Activated CD4-positive, alpha-beta memory T cell treated with anti-CD3 and anti-CD28 coated beads for 36 hours (primary cell): Measurements from ENCODE around the gene SDF2. TPM values are rescaled to one million over a fixed set of nuclear protein-coding genes. Genes with fewer than 3 reads are reported as not detected.
"Not testable (repeated sequence)": the region's sequence is repeated elsewhere in the genome, so short reads cannot be mapped to it uniquely, and the experiment has no call there.

Experiments
- CTCF ChIA-PET: fragments of 350-600 bp; sonication (Branson Sonifier 250); formaldehyde crosslinking; loops from one replicate; lab custom pipeline; 2021; ENCODE audit warnings: antibody characterized with exemption, inconsistent platforms; lab: Charles Lee
- POLR2A ChIA-PET: fragments of 350-600 bp; sonication (Branson Sonifier 250); formaldehyde crosslinking; loops from one replicate; lab custom pipeline; 2021; ENCODE audit warnings: antibody characterized with exemption; lab: Charles Lee
- DNase-seq: peaks from one replicate; pipeline ENCODE4 v3.0.0-alpha.2; 2020
- H3K27ac Mint-ChIP-seq: one replicate; pipeline ENCODE4 v1.8.0; 2021; ENCODE audit warnings: mixed read lengths
- H3K27me3 Mint-ChIP-seq: one replicate; pipeline ENCODE4 v1.8.0; 2021; ENCODE audit warnings: mixed read lengths
- H3K36me3 Mint-ChIP-seq: one replicate; pipeline ENCODE4 v1.8.0; 2021; ENCODE audit warnings: mixed read lengths
- H3K4me1 Mint-ChIP-seq: one replicate; pipeline ENCODE4 v1.8.0; 2021; ENCODE audit warnings: low read depth, mixed read lengths
- H3K4me3 Mint-ChIP-seq: one replicate; pipeline ENCODE4 v1.8.0; 2021; ENCODE audit warnings: mild to moderate bottlenecking, mixed read lengths
- H3K9me3 Mint-ChIP-seq: one replicate; pipeline ENCODE4 v1.8.0; 2021; ENCODE audit warnings: mixed read lengths
- intact Hi-C: fragments of 100-400 bp; cut with micrococcal nuclease; formaldehyde crosslinking; loops from one replicate; pipeline ENCODE4 v1.15.1; 2023
- total RNA-seq, 2 experiments: library from RNA; stranded (reverse); gene quantifications; one replicate each; pipeline ENCODE4 v1.2.3, GENCODE V29; 2021

The SDF2 gene
- total RNA-seq, 2 experiments from 2014 or later = 38.4 to 43.5 TPM

DNA sequence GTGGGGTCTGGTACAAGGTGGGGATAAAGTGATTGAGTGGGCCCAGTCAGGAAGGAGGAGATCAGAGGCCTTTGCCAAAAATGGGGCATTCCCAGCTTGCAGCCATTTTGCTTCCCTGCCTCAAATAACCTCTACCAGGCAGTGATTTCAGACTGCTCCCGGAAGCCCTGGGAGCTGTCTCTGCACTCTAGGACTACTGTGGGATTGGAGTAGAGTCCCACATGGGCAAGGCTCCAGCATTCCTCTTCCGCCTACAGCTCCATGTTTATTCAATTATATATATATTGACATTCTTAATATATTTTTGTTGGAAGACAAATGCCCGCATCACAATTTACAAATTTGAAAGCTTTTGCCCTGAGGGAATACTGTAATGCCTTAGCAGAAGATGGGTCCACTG lies 13.8 kb upstream of the SDF2 start:
- Mint-ChIP-seq H3K36me3 (peaks cover 59% of the 10 kb centered on the region), H3K27me3 (no peaks in the 10 kb centered on the region)
- POLR2A ChIA-PET = interaction anchor here (1.2 kb wide), 1 partner anchor 31 kb away, joined by 3 read pairs; the partner anchor contains the start of gene BLTP2

DNA sequence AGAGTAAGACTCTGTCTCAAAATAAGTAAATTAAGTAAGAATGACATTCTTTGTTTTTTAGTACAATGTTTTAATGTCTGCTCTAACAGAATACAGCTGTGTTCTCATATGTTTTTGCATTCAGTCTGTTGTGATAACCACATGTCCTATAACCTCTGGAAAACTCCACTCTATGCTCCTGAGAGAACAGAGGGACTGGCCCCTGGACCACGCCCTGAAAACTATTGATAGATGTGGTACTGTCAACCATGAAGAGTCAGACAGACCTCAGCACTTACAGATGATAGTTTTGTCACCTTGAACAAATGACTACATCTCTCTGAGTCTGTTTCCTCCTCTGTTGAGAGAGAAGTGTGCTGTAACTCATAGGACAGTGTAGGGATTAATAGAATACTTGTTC lies 8.2 kb upstream of the SDF2 start:
- Mint-ChIP-seq H3K9me3 (no peaks in the 10 kb centered on the region), H3K4me3 (no peak overlapping the region), H3K36me3 (peaks cover 41% of the 10 kb centered on the region), H3K27me3 (no peaks in the 10 kb centered on the region), H3K4me1 (peaks cover 20% of the 10 kb centered on the region), H3K27ac (no peak overlapping the region)
- intact Hi-C loops = no loop called here
- no peak for DNase-seq
- CTCF ChIA-PET = interaction anchor here (2.2 kb wide), 1 partner anchor 23 kb away, joined by 10 read pairs; no protein-coding TSS in a partner anchor
- POLR2A ChIA-PET = no interaction called here

More for the DNA sequence above, 13.8 kb upstream of the SDF2 start:
- no peak overlapping the region for H3K4me3 Mint-ChIP-seq
- no peak overlapping the region for H3K27ac Mint-ChIP-seq
- DNase-seq = no peak
- CTCF ChIA-PET = interaction anchor here (1.0 to 3.5 kb wide), 4 partner anchors 28 to 86 kb away, joined by 3 to 19 read pairs (median 7); partner anchors contain the start of gene BLTP2
- intact Hi-C loops = no loop called here
- H3K4me1 Mint-ChIP-seq = no peaks in the 10 kb centered on the region
- no peaks in the 10 kb centered on the region for H3K9me3 Mint-ChIP-seq

DNA sequence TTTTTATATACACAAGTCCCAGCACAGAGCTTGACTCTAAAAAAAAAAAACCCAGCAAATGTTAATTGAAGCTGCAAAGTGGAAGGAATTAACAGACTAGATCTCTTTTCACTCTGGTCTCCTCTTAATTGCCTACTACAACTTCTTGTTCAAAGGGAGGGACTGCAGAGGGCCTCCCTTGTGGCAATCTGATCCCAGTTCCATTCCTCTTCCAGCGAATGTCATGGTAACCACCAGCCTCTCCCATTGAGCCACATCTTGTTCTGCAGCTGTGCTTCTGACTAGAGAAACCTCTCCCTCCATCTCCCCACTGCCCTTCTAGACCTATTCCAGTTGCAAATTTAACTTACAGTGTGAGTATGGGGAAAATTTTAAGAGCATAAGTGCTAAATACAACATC lies 6.2 kb upstream of the SDF2 start:
- CTCF ChIA-PET = interaction anchor here (1.1 to 2.2 kb wide), 2 partner anchors 21 to 55 kb away, joined by 3 to 10 read pairs; no protein-coding TSS in a partner anchor
- intact Hi-C loops = no loop called here
- no peak overlapping the region for H3K4me3 Mint-ChIP-seq
- H3K9me3 Mint-ChIP-seq = no peaks in the 10 kb centered on the region
- DNase-seq = no peak
- peaks cover 37% of the 10 kb centered on the region for H3K36me3 Mint-ChIP-seq
- no peaks in the 10 kb centered on the region for H3K27me3 Mint-ChIP-seq
- peaks cover 38% of the 10 kb centered on the region for H3K4me1 Mint-ChIP-seq
- no peak overlapping the region for H3K27ac Mint-ChIP-seq
- POLR2A ChIA-PET = interaction anchor here (1.1 kb wide), 1 partner anchor 43 kb away, joined by 4 read pairs; no protein-coding TSS in a partner anchor

DNA sequence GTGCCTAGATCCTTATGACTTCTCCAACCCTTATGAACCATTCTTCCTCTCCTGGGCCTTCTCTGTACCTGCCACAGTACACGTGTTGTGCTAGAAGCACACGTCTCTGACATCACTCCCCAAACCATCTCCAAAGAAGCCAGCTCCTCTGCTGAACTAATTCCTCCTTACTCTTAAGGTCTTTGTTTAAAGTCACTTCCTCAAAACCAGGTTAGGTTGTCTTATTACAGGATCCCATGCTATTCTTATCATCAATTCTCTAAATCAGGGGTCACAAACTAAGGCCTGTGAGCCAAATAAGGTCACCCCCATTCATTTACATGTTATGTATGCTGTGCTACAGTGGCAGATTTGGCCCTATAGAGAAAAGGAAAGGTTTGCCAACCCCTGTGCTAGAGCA lies 4.3 kb upstream of the SDF2 start:
- H3K9me3 Mint-ChIP-seq = no peaks in the 10 kb centered on the region
- CTCF ChIA-PET = no interaction called here
- H3K36me3 Mint-ChIP-seq = peaks cover 28% of the 10 kb centered on the region
- peaks cover 43% of the 10 kb centered on the region for H3K4me1 Mint-ChIP-seq
- POLR2A ChIA-PET = no interaction called here
- H3K4me3 Mint-ChIP-seq = no peak overlapping the region
- no peak overlapping the region for H3K27ac Mint-ChIP-seq
- intact Hi-C loops = no loop called here
- no peak for DNase-seq
- no peaks in the 10 kb centered on the region for H3K27me3 Mint-ChIP-seq

DNA sequence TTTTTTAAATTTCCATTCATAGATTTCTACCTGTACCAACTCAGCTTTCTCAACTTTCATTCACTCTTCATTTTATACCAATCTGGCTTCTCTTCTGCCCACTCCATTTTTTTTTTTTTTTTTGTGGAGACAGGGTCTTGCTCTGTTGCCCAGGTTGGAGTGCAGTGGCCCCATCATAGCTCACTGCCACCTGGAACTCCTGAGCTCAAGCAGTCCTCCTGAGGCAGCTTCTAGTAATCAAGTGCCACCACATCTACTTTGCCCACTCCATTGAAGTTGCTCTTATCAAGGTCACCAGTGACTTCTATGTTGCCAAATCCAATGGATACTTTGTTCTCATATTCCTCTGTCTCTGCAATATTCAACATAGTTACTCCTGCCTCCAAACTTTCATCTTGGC lies 2.0 kb upstream of the SDF2 start:
- H3K9me3 Mint-ChIP-seq = no peaks in the 10 kb centered on the region
- peaks cover 54% of the 10 kb centered on the region for H3K4me1 Mint-ChIP-seq
- peak overlapping the region; percentile 97 for H3K4me3 Mint-ChIP-seq
- peak overlapping the region; percentile 97 for H3K27ac Mint-ChIP-seq
- H3K36me3 Mint-ChIP-seq = peaks cover 40% of the 10 kb centered on the region
- POLR2A ChIA-PET = interaction anchor here (2.4 to 2.6 kb wide), 2 partner anchors 18 to 64 kb away, joined by 11 to 32 read pairs; partner anchors contain the start of genes BLTP2 and SPAG5
- CTCF ChIA-PET = interaction anchor here (4.5 kb wide), 1 partner anchor 17 kb away, joined by 94 read pairs; the partner anchor contains the start of gene BLTP2
- no peak for DNase-seq
- intact Hi-C loops = loop anchor here (2.0 kb wide), 1 partner anchor 47 kb away; the partner anchor contains the start of gene PROCA1
- no peaks in the 10 kb centered on the region for H3K27me3 Mint-ChIP-seq

DNA sequence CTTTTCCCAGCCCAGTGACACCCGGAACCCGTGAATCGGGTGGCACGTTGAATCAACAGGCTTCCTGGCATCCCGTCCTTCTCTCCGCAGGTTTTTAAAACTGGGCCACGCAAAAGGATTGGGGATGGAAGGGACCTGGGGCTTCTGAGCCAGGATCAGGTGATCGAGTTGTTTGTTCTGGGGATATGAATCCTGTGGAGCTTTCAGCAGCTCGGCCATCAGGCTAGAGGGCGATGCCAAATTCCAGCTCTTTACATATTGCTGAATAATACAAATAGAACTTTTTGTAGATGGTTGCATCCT lies 772 bp upstream of the SDF2 start:
- H3K9me3 Mint-ChIP-seq = no peaks in the 10 kb centered on the region
- ChIA-PET POLR2A (interaction anchor here (0.6 to 2.6 kb wide), 10 partner anchors 9 to 261 kb away, joined by 3 to 32 read pairs (median 4); partner anchors contain the start of genes BLTP2, PROCA1, RPL23A and SPAG5), CTCF (interaction anchor here (0.7 to 4.5 kb wide), 4 partner anchors 15 to 88 kb away, joined by 3 to 94 read pairs (median 4); partner anchors contain the start of gene BLTP2)
- peaks cover 34% of the 10 kb centered on the region for H3K36me3 Mint-ChIP-seq
- peaks cover 44% of the 10 kb centered on the region for H3K4me1 Mint-ChIP-seq
- DNase-seq = no peak
- no peaks in the 10 kb centered on the region for H3K27me3 Mint-ChIP-seq
- H3K4me3 Mint-ChIP-seq = peak overlapping the region; percentile 97
- H3K27ac Mint-ChIP-seq = peak overlapping the region; percentile 97
- intact Hi-C loops = loop anchor here (1.0 to 2.0 kb wide), 3 partner anchors 17 to 63 kb away; partner anchors contain the start of genes BLTP2, PROCA1 and SPAG5

DNA sequence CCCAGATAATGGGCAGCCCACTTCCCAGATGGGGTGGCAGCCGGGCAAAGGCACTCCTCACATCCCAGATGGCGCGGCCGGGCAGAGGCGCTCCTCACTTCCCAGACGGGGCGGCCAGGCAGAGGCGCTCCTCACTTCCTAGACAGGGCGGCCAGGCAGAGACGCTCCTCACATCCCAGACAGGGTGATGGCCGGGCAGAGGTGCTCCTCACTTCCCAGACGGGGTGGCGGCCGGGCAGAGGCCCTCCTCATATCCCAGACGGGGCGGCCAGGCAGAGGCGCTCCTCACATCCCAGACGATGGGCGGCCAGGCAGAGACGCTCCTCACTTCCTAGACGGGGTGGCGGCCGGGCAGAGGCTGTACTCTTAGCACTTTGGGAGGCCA lies 2.2 kb downstream of the SDF2 start:
- Mint-ChIP-seq H3K36me3 (peaks cover 28% of the 10 kb centered on the region), H3K4me1 (peaks cover 39% of the 10 kb centered on the region)
- intact Hi-C loops, H3K9me3 Mint-ChIP-seq, H3K4me3 Mint-ChIP-seq, DNase-seq, POLR2A ChIA-PET, H3K27ac Mint-ChIP-seq, H3K27me3 Mint-ChIP-seq: not testable (repeated sequence)
- CTCF ChIA-PET = interaction anchor here (4.5 kb wide), 1 partner anchor 12 kb away, joined by 94 read pairs; the partner anchor contains the start of gene BLTP2

DNA sequence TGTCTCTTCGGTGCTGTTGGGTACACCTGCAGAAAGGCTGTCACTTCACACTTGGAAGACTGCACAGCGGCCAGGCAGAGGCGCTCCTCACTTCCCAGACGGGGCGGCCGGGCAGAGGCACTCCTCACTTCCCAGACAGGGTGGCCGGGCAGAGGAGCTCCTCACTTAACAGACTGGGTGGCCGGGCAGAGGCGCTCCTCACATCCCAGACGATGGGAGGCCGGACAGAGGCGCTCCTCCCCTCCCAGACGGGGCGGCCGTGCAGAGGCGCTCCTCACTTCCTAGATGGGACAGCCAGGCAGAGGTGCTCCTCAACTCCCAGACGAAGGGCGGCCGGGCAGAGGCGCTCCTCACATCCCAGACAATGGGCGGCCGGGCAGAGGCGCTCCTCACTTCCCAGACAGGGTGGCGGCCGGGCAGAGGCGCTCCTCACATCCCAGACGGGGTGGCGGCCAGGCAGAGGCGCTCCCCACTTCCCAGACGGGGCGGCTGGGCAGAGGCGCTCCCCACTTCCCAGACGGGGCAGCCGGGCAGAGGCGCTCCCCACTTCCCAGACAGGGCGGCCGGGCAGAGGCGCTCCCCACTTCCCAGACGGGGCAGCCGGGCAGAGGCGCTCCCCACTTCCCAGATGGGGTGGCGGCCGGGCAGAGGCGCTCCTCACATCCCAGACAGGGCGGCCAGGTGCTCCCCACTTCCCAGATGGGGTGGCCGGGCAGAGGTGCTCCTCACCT lies 2.8 kb downstream of the SDF2 start:
- H3K36me3 Mint-ChIP-seq = peaks cover 26% of the 10 kb centered on the region
- H3K27ac Mint-ChIP-seq, intact Hi-C loops, H3K27me3 Mint-ChIP-seq, H3K4me3 Mint-ChIP-seq, H3K9me3 Mint-ChIP-seq, DNase-seq, POLR2A ChIA-PET, CTCF ChIA-PET: not testable (repeated sequence)
- H3K4me1 Mint-ChIP-seq = peaks cover 36% of the 10 kb centered on the region

DNA sequence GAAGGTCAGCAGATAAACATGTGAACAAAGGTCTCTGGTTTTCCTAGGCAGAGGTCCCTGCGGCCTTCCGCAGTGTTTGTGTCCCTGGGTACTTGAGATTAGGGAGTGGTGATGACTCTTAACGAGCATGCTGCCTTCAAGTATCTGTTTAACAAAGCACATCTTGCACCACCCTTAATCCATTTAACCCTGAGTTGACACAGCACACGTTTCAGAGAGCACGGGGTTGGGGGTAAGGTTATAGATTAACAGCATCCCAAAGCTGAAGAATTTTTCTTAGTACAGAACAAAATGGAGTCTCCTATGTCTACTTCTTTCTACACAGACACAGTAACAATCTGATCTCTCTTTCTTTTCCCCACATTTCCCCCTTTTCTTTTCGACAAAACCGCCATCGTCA lies 3.4 kb downstream of the SDF2 start:
- H3K27me3 Mint-ChIP-seq, H3K4me3 Mint-ChIP-seq, CTCF ChIA-PET, POLR2A ChIA-PET, DNase-seq, H3K9me3 Mint-ChIP-seq, H3K27ac Mint-ChIP-seq, intact Hi-C loops: not testable (repeated sequence)
- peaks cover 30% of the 10 kb centered on the region for H3K4me1 Mint-ChIP-seq
- H3K36me3 Mint-ChIP-seq = peaks cover 22% of the 10 kb centered on the region

DNA sequence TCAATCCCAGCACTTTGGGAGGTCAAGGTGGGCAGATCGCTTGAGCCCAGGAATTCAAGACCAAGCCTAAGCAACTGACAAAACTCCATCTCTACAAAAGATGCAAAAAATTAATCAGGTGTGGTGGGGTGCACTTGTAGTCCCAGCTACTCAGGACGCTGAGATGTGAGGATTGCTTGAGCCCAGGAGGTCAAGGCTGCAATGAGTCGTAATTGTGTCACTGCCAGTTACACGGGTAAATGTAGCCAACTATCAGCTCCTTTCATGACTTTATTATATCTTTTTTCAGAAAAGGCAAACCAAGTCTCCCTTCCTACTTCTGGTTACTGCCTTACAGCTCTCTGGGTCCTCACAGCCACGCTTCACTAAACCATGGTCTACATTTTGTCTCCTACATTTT lies 4.0 kb downstream of the SDF2 start:
- H3K9me3 Mint-ChIP-seq = no peaks in the 10 kb centered on the region
- ChIA-PET CTCF (interaction anchor here (1.3 to 1.7 kb wide), 2 partner anchors 9 to 11 kb away, joined by 6 to 11 read pairs; no protein-coding TSS in a partner anchor), POLR2A (no interaction called here)
- H3K4me3 Mint-ChIP-seq = no peak overlapping the region
- no peak overlapping the region for H3K27ac Mint-ChIP-seq
- peaks cover 18% of the 10 kb centered on the region for H3K36me3 Mint-ChIP-seq
- H3K4me1 Mint-ChIP-seq = peaks cover 24% of the 10 kb centered on the region
- DNase-seq = no peak
- no peaks in the 10 kb centered on the region for H3K27me3 Mint-ChIP-seq
- intact Hi-C loops = no loop called here

DNA sequence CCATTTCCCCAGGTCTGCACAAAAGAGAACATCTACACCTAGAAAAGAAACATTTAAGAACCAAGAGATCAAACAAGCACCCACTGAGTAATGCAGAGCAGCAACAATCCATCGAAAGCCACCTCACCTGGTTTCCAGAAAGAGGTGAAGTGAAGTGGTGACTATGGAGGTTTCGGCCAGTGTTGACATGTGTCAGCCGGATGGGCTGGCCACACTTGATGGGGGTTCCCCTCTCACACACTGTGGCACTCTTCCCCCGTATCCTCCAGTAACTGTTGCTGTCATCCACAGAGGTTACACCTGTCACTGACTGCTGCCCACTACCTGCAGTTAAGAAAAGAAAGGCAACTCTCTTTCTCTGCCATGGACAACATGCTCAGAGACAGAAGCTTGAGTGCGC lies 6.5 kb downstream of the SDF2 start:
- intact Hi-C loops = no loop called here
- CTCF ChIA-PET = interaction anchor here (0.9 kb wide), 1 partner anchor 8 kb away, joined by 4 read pairs; no protein-coding TSS in a partner anchor
- no peaks in the 10 kb centered on the region for H3K9me3 Mint-ChIP-seq
- no peaks in the 10 kb centered on the region for H3K27me3 Mint-ChIP-seq
- H3K36me3 Mint-ChIP-seq = peaks cover 18% of the 10 kb centered on the region
- H3K4me3 Mint-ChIP-seq = no peak overlapping the region
- POLR2A ChIA-PET = no interaction called here
- no peak for DNase-seq
- H3K27ac Mint-ChIP-seq = no peak overlapping the region
- peaks cover 13% of the 10 kb centered on the region for H3K4me1 Mint-ChIP-seq

DNA sequence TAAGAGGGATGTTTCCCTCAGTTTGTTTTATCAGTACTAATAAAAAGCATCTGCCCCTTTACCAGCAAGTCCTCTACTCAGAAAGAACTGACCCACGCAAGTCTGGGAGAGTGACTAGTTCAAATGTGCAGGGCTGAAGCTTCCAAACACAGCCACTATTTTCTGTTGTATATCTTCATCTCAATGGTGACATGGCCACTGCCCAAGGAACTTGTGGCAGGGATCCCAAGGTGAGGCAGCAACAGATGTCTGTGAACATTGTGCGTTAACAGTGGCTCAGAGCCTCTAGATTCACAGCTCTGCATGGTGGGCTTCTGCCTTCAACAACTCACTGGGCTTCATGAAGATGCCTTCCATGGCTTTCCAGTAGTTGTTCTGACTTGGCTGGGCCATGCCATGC lies 13.0 kb downstream of the SDF2 start:
- ChIA-PET POLR2A (interaction anchor here (1.0 kb wide), 1 partner anchor 14 kb away, joined by 3 read pairs; no protein-coding TSS in a partner anchor), CTCF (interaction anchor here (0.7 to 8.0 kb wide), 5 partner anchors 9 to 468 kb away, joined by 3 to 94 read pairs (median 6); partner anchors contain the start of genes PROCA1, SDF2 and SUPT6H)
- H3K36me3 Mint-ChIP-seq = peaks cover 14% of the 10 kb centered on the region
- H3K27me3 Mint-ChIP-seq = no peaks in the 10 kb centered on the region
- no peak overlapping the region for H3K4me3 Mint-ChIP-seq
- H3K27ac Mint-ChIP-seq = no peak overlapping the region
- no peak for DNase-seq
- H3K9me3 Mint-ChIP-seq = no peaks in the 10 kb centered on the region
- H3K4me1 Mint-ChIP-seq = peaks cover 25% of the 10 kb centered on the region
- intact Hi-C loops = loop anchor here (5.0 to 10.0 kb wide), 3 partner anchors 79 to 466 kb away; partner anchors contain the start of genes DHRS13, NEK8 and TLCD1
